HepG2 (cell line): ENCODE measurements around the gene PSD. TPM values are rescaled to one million over a fixed set of nuclear protein-coding genes. Genes with fewer than 3 reads are reported as not detected.

ENCODE experiments used
- BRD4 ChIP-seq: sonication (generic); formaldehyde crosslinking; IDR thresholded peaks from 2 replicates; pipeline ENCODE4 v1.4.0; 2020; ENCODE audit warnings: missing genetic modification reagents
- CBX5 ChIP-seq: sonication (generic); formaldehyde crosslinking; IDR thresholded peaks from 2 replicates; pipeline ENCODE4 v1.4.0; 2020; ENCODE audit warnings: missing genetic modification reagents, borderline replicate concordance
- EP300 ChIP-seq, 3 experiments: sonication (generic) in 1 of 3; formaldehyde crosslinking in 1 of 3; IDR thresholded peaks; 2 replicates each; pipeline versions ENCODE4 v1.5.1 to v1.6.1; 2011 to 2020; ENCODE audit warnings: low read depth in 2 of 3, low read length in 2 of 3, borderline replicate concordance in 1 of 3, improper control_type of control experiment in 1 of 3, mild to moderate bottlenecking in 1 of 3, missing genetic modification reagents in 1 of 3, moderate library complexity in 1 of 3
- GATAD1 ChIP-seq: IDR thresholded peaks from 2 replicates; pipeline ENCODE4 v1.6.1; 2016; ENCODE audit warnings: missing genetic modification reagents, missing compliant biosample characterization
- HOXA9 ChIP-seq: sonication (generic); formaldehyde crosslinking; IDR thresholded peaks from 2 replicates; pipeline ENCODE4 v1.8.1; 2022; ENCODE audit warnings: missing genetic modification reagents, mild to moderate bottlenecking, moderate library complexity, borderline replicate concordance
- KDM3A ChIP-seq: IDR thresholded peaks from 2 replicates; pipeline ENCODE4 v1.6.1; 2018; ENCODE audit warnings: low read depth, missing compliant biosample characterization
- MTA1 ChIP-seq: sonication (generic); formaldehyde crosslinking; IDR thresholded peaks from 2 replicates; pipeline ENCODE4 v1.4.0; 2020; ENCODE audit warnings: missing genetic modification reagents, mild to moderate bottlenecking, borderline replicate concordance
- NFE2L1 ChIP-seq: sonication (generic); formaldehyde crosslinking; IDR thresholded peaks from 2 replicates; pipeline ENCODE4 v1.4.0; 2020; ENCODE audit warnings: missing genetic modification reagents, mild to moderate bottlenecking, borderline replicate concordance
- NFKB2 ChIP-seq: sonication (generic); formaldehyde crosslinking; IDR thresholded peaks from 2 replicates; pipeline ENCODE4 v1.4.0; 2020; ENCODE audit warnings: missing genetic modification reagents, borderline replicate concordance
- NR2F2 ChIP-seq: IDR thresholded peaks from 2 replicates; pipeline ENCODE4 v1.6.1; 2012; ENCODE audit warnings: low read depth, inconsistent platforms, borderline replicate concordance
- RFX1 ChIP-seq: fragments of 450-650 bp; IDR thresholded peaks from 2 replicates; pipeline ENCODE4 v1.6.1; 2017
- TARDBP ChIP-seq: sonication (generic); formaldehyde crosslinking; IDR thresholded peaks from 2 replicates; pipeline ENCODE4 v1.8.0; 2022; ENCODE audit warnings: mild to moderate bottlenecking, missing genetic modification reagents
- TBX3 ChIP-seq: fragments of 450-650 bp; IDR thresholded peaks from 2 replicates; pipeline ENCODE4 v1.6.1; 2017; ENCODE audit warnings: antibody characterized with exemption, mild to moderate bottlenecking, inconsistent platforms, borderline replicate concordance
- THYN1 ChIP-seq: sonication (generic); formaldehyde crosslinking; IDR thresholded peaks from 2 replicates; pipeline ENCODE4 v1.8.1; 2023; ENCODE audit warnings: low read depth, mild to moderate bottlenecking, moderate library complexity, missing genetic modification reagents, borderline replicate concordance
- ZFP62 ChIP-seq: sonication (generic); formaldehyde crosslinking; IDR thresholded peaks from 2 replicates; pipeline ENCODE4 v1.4.0; 2020; ENCODE audit warnings: missing genetic modification reagents
- ZMYM3 ChIP-seq: sonication (generic); formaldehyde crosslinking; IDR thresholded peaks from 2 replicates; pipeline ENCODE4 v1.5.1; 2020; ENCODE audit warnings: mild to moderate bottlenecking, missing genetic modification reagents
- ZNF253 ChIP-seq: sonication (generic); formaldehyde crosslinking; IDR thresholded peaks from 2 replicates; pipeline ENCODE4 v1.8.0; 2022; ENCODE audit warnings: mild to moderate bottlenecking, missing genetic modification reagents, borderline replicate concordance
- ZNF569 ChIP-seq: sonication (generic); formaldehyde crosslinking; IDR thresholded peaks from 2 replicates; pipeline ENCODE4 v1.5.0; 2020; ENCODE audit warnings: mild to moderate bottlenecking, missing genetic modification reagents, moderate library complexity, borderline replicate concordance
- ZNF713 ChIP-seq: sonication (generic); formaldehyde crosslinking; IDR thresholded peaks from 2 replicates; pipeline ENCODE4 v1.4.0; 2020; ENCODE audit warnings: mild to moderate bottlenecking, missing genetic modification reagents
- polyA plus RNA-seq, 8 experiments: library from polyadenylated mRNA; depleted of rRNA in 3 of 8; stranded (reverse) in 7 of 8; unstranded in 1 of 8; fragments of >200 nt; fragmentation: Illumina TruSeq in 4 of 8; extraction: Trizol in 4 of 8; gene quantifications; 2 replicates each; pipeline versions ENCODE4 v1.2.1 to v1.2.3, GENCODE V29; 2011 to 2016; ENCODE audit warnings: low read depth in 4 of 8, missing spikeins in 1 of 8, mixed read lengths in 1 of 8; ENCODE audit not compliant: insufficient read depth in 1 of 8
- total RNA-seq, 5 experiments: library from RNA; depleted of rRNA; stranded (reverse); fragments of >200 nt; fragmentation: Illumina TruSeq; extraction: Trizol; gene quantifications; 2 replicates each; pipeline ENCODE4 v1.2.3, GENCODE V29; 2016; ENCODE audit warnings: low read depth in 1 of 5
- TF ChIP-seq, protein P1 (sequence below): sonication (generic); formaldehyde crosslinking; IDR thresholded peaks from 2 replicates; pipeline ENCODE4 v1.4.0; 2020; ENCODE audit warnings: missing genetic modification reagents
- TF ChIP-seq, protein P2 (sequence below): sonication (generic); formaldehyde crosslinking; IDR thresholded peaks from 2 replicates; pipeline ENCODE4 v1.4.0; 2020; ENCODE audit warnings: missing genetic modification reagents
- TF ChIP-seq, protein P3 (sequence below): sonication (generic); formaldehyde crosslinking; IDR thresholded peaks from 2 replicates; pipeline ENCODE4 v1.4.0; 2020; ENCODE audit warnings: missing genetic modification reagents, mild to moderate bottlenecking, borderline replicate concordance
- TF ChIP-seq, protein P4 (sequence below): sonication (generic); formaldehyde crosslinking; IDR thresholded peaks from 2 replicates; pipeline ENCODE4 v1.5.1; 2020; ENCODE audit warnings: mild to moderate bottlenecking, missing genetic modification reagents, moderate library complexity
- TF ChIP-seq, protein P5 (sequence below): IDR thresholded peaks from 2 replicates; pipeline ENCODE4 v1.6.1; 2016; ENCODE audit warnings: control low read depth

The PSD gene
- total and polyA plus RNA-seq, 2 of the 13 experiments (the other 11 are each of a cell fraction or from before 2014, with no cell fraction given): 0.35 to 0.58 TPM

DNA sequence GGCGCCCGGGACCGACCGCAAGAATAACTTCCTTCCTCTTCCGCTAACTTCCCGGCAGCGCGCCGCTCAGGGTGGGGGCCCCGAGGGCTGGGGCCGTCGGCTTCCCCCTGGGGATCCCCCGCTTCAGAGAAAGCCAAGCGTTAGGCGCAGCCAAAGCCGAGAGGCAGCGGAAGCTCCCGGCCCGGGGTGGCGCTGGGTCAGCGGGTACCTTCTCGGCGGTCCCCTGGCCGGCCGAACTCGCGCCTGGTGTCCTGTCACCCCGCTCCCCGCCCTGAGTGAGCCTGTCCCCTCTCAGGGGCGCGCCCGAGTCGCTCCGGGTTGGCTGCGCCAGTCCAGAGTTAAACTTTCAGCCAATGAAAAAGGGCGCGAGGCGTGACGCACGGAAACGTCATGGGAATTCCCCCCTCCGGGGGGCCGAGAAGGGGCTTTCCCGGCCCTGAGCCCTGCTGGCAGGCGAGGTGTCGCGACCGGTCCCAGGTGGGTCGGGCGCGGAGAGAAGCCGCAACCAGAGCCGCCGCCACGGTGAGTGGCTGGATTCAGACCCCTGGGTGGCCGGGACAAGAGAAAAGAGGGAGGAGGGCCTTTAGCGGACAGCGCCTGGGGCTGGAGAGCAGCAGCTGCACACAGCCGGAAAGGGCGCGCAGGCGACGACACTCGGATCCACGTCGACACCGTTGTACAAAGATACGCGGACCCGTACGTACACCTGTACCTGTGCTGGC is 24.3 kb downstream of the PSD start (continued):
- TF ChIP-seq, protein P1, sequence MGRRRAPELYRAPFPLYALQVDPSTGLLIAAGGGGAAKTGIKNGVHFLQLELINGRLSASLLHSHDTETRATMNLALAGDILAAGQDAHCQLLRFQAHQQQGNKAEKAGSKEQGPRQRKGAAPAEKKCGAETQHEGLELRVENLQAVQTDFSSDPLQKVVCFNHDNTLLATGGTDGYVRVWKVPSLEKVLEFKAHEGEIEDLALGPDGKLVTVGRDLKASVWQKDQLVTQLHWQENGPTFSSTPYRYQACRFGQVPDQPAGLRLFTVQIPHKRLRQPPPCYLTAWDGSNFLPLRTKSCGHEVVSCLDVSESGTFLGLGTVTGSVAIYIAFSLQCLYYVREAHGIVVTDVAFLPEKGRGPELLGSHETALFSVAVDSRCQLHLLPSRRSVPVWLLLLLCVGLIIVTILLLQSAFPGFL: no peak
- TF ChIP-seq TARDBP (CRISPR knock-in tag) (no peak), NFKB2 (peak; percentile 87), NFE2L1 (no peak), NR2F2 (no peak), GATAD1 (CRISPR knock-in tag) (peak; percentile 55), MTA1 (CRISPR knock-in tag) (no peak), ZNF713 (CRISPR knock-in tag) (no peak), EP300 (IDR thresholded peaks at IDR 0.05; ENCODE audit: low read depth in 2 of 2, low read length in 2 of 2) (no peak), EP300 (CRISPR knock-in tag; IDR thresholded peaks at IDR 0.05; ENCODE audit: borderline replicate concordance) (no peak), CBX5 (no peak), ZNF253 (CRISPR knock-in tag) (no peak), BRD4 (CRISPR knock-in tag) (no peak), ZMYM3 (CRISPR knock-in tag) (no peak), THYN1 (CRISPR knock-in tag) (no peak), ZNF569 (CRISPR knock-in tag) (no peak), TBX3 (peak; percentile 10; the same call in 1 of the 2 replicates), KDM3A (CRISPR knock-in tag) (peak; percentile 57; the same call in 1 of the 2 replicates), RFX1 (no peak), HOXA9 (CRISPR knock-in tag) (no peak), ZFP62 (CRISPR knock-in tag) (no peak)
- TF ChIP-seq, protein P2, sequence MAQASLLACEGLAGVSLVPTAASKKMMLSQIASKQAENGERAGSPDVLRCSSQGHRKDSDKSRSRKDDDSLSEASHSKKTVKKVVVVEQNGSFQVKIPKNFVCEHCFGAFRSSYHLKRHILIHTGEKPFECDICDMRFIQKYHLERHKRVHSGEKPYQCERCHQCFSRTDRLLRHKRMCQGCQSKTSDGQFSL (CRISPR knock-in tag): no peak
- TF ChIP-seq, protein P3, sequence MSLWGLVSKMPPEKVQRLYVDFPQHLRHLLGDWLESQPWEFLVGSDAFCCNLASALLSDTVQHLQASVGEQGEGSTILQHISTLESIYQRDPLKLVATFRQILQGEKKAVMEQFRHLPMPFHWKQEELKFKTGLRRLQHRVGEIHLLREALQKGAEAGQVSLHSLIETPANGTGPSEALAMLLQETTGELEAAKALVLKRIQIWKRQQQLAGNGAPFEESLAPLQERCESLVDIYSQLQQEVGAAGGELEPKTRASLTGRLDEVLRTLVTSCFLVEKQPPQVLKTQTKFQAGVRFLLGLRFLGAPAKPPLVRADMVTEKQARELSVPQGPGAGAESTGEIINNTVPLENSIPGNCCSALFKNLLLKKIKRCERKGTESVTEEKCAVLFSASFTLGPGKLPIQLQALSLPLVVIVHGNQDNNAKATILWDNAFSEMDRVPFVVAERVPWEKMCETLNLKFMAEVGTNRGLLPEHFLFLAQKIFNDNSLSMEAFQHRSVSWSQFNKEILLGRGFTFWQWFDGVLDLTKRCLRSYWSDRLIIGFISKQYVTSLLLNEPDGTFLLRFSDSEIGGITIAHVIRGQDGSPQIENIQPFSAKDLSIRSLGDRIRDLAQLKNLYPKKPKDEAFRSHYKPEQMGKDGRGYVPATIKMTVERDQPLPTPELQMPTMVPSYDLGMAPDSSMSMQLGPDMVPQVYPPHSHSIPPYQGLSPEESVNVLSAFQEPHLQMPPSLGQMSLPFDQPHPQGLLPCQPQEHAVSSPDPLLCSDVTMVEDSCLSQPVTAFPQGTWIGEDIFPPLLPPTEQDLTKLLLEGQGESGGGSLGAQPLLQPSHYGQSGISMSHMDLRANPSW (CRISPR knock-in tag): peak; percentile 48; the same call in 1 of the 2 replicates
- TF ChIP-seq, protein P4, sequence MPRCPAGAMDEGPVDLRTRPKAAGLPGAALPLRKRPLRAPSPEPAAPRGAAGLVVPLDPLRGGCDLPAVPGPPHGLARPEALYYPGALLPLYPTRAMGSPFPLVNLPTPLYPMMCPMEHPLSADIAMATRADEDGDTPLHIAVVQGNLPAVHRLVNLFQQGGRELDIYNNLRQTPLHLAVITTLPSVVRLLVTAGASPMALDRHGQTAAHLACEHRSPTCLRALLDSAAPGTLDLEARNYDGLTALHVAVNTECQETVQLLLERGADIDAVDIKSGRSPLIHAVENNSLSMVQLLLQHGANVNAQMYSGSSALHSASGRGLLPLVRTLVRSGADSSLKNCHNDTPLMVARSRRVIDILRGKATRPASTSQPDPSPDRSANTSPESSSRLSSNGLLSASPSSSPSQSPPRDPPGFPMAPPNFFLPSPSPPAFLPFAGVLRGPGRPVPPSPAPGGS (CRISPR knock-in tag): peak; percentile 96
- TF ChIP-seq, protein P5, sequence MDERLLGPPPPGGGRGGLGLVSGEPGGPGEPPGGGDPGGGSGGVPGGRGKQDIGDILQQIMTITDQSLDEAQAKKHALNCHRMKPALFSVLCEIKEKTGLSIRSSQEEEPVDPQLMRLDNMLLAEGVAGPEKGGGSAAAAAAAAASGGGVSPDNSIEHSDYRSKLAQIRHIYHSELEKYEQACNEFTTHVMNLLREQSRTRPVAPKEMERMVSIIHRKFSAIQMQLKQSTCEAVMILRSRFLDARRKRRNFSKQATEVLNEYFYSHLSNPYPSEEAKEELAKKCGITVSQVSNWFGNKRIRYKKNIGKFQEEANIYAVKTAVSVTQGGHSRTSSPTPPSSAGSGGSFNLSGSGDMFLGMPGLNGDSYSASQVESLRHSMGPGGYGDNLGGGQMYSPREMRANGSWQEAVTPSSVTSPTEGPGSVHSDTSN (CRISPR knock-in tag): no peak
